ENCODE results near the gene ACAD9.

GRCh38 chr3:128910006-128910405, 30.6 kb downstream of the ACAD9 start:
- TF ChIP-seq CTCF (IDR thresholded peaks at IDR 0.05) (no peak), EP300 (IDR thresholded peaks at IDR 0.05) (no peak), POLR2A (IDR thresholded peaks at IDR 0.05; ENCODE audit: low read depth) (no peak)
